ENCODE measurements around the gene RPL39.
"Not testable (repeated sequence)": the region's sequence is repeated elsewhere in the genome, so short reads cannot be mapped to it uniquely, and the experiment has no call there.

The RPL39 gene

DNA sequence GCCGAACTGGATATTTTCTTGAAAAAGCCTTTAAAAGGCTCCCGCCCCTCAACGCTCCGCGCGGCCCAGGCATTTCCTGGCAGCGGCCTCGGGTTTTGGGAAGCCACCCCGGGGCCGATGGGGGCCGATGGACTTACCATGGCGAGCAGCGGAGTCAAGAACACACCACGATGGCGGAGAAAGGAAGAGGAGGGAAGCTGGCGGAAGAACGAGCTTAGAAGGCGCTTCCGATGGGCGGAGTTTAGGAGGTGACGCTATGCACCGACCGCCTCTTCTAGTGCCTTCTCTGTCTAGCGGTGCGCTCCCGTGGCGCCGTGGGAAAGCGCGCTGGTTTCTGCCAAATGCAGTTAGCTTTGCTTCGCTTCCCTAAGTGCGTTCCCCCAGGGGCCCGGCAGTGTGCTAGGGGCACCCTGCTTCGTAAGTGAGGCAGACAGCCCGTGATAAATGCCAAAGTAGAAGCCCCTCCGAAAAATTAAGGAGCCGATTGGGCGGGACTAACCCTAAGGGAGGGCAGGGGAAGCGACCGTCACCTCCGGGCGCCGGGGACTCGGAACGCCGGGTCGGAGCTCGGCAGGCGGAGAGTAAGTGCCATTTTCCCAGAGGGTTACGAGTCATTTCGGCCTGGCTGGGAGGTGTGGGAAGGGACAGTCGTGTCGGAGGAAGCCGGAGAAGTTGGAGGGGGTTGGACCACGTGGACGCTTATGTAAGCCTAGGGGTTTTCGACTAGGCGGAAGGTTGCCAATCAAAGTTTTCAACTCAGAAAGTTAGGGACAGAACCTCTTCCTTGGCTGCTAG is at the start of gene RPL39:
Gene RPL39 (minus strand): TSS at position 194 of the 795 bp plus-strand sequence. CDS start 54 bp downstream, at position 140.
- DNase-seq (ENCODE audit: insufficient read length, low spot score) (peak; percentile 25), FAIRE-seq (no peak)
- TF ChIP-seq, protein P1, sequence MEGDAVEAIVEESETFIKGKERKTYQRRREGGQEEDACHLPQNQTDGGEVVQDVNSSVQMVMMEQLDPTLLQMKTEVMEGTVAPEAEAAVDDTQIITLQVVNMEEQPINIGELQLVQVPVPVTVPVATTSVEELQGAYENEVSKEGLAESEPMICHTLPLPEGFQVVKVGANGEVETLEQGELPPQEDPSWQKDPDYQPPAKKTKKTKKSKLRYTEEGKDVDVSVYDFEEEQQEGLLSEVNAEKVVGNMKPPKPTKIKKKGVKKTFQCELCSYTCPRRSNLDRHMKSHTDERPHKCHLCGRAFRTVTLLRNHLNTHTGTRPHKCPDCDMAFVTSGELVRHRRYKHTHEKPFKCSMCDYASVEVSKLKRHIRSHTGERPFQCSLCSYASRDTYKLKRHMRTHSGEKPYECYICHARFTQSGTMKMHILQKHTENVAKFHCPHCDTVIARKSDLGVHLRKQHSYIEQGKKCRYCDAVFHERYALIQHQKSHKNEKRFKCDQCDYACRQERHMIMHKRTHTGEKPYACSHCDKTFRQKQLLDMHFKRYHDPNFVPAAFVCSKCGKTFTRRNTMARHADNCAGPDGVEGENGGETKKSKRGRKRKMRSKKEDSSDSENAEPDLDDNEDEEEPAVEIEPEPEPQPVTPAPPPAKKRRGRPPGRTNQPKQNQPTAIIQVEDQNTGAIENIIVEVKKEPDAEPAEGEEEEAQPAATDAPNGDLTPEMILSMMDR (IDR thresholded peaks at IDR 0.05; ENCODE audit: insufficient read depth, missing control alignments), result no peak

DNA sequence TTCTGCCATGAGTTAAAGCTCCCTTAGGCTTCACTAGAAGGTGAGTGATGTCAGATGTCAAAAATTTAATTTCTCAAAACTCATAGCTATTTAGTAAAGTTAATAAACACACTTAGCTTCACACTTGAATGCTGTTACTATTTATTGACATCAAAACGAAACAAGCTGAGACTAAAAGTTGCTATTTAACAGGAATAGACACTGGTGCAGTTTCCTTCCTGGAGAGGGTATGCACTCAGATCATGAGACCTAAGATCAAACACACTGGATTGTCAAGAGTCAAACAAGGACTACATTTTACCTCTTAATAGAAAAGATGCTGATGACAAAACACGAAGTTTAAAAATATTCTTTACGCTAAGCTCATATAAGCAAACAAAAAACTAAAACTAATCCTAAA is 42.5 kb upstream of the RPL39 start:
- FAIRE-seq (no peak), DNase-seq (ENCODE audit: insufficient read length, low spot score) (no peak)
- TF ChIP-seq, protein P1 (IDR thresholded peaks at IDR 0.05; ENCODE audit: insufficient read depth, missing control alignments), result no peak

DNA sequence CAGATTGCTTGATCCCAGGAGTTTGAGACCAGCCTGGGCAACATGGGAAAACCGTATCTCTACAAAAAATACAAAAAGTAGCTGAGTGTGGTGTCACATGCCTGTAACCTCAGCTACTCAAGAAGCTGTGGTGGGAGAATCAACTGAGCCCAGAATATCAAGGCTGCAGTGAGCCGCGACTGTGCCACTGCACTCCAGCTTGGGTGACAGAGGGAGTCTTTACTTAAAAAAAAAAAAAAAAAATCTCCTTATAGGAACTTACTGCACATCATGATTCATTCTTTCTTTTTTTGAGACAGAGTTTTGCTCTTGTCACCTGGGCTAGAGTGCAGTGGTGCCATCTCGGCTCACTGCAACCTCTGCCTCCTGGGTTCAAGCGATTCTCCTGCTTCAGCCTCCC is 37.0 kb upstream of the RPL39 start:
- DNase-seq (ENCODE audit: insufficient read length, low spot score), result no peak
- TF ChIP-seq, protein P1 (IDR thresholded peaks at IDR 0.05; ENCODE audit: insufficient read depth, missing control alignments), result no peak
- FAIRE-seq, result no peak

DNA sequence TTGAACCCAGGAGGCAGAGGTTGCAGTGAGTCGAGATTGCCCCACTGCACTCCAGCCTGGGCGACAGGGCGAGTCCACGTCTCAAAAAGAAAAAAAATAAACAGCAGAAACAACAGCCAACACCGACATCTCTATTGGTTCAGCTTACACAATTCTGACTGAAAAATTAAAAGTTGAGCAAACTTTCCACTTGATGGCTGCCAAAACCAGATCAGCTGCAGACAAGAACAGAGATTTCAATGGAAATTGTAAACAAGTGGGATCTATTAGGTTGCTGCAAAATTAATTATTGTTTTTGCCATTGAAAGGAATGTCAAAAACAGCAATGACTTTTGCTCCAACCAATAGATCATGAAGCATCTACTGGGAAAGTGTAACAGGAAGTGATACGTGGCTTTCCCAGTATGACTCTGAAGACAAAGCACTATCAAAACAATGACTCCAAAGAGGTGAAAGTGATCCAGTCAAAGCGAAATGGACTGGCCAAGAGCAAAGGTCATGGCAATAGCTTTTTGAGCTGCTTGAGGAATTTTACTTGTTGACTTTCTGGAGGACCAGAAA is 35.0 kb upstream of the RPL39 start:
- no peak for DNase-seq (ENCODE audit: insufficient read length, low spot score)
- no peak for FAIRE-seq
- TF ChIP-seq, protein P1 (IDR thresholded peaks at IDR 0.05; ENCODE audit: insufficient read depth, missing control alignments), result no peak

DNA sequence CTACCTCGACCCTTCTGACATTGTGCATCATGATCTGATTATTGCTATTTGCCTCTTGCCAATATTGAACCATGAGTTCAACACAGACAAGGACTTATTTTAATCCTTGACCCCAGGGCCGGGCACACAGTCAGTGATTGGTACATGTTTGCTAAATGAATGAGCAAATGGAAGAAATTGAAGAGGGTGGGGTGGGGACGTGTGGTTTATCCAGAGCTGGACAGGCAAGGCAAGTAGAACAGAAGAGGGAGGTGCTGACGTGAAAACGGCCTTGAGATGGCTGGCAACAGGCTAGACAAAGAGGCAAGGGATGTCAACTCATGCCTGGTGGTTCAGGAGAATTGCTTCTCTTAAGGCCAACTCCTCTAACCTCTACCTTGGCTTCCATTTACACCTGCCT is 32.8 kb upstream of the RPL39 start:
- not testable (repeated sequence) for FAIRE-seq; DNase-seq (ENCODE audit: insufficient read length, low spot score)

DNA sequence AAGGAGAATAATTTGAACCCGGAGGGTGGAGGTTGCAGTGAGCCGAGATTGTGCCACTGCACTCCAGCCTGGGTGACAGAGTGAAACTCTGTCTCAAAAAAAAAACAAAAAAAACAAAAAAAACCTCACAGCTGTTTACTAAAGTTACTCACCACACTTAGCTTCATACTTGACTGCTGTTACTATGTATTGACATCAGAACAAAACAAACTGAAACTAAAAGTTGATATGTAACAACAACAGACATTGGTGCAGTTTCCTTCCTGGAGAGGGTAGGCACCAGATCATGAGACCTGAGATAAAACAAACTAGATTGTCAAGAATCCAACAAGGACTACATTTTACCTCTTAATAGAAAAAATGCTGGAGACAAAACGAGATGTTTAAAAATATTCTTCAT is 30.3 kb upstream of the RPL39 start:
- not testable (repeated sequence) for FAIRE-seq; DNase-seq (ENCODE audit: insufficient read length, low spot score)

DNA sequence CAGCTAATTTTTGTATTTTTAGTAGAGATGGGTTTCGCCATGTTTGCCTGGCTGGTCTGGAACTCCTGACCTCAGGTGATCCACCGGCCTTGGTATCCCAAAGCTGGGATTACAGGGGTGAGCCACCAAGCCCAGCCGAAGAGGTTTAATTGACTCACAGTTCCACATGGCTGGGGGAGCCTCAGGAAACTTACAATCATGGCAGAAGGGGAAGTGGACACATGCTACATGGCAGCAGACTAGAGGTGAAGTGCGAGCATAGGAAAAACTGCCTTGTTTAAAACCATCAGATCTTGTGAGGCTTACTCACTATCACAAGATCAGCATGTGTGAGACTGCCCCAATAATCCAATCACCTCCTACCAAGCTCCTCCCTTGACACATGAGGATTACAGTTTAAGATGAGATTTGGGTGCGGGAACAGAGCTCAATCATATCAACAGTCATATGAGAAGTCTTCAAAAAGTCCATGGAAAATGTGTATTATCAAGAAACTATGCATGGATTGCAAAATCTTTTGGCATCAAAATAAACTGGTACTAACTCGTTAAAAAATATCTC is 25.8 kb upstream of the RPL39 start:
- TF ChIP-seq, protein P1 (IDR thresholded peaks at IDR 0.05; ENCODE audit: insufficient read depth, missing control alignments), result no peak
- DNase-seq (ENCODE audit: insufficient read length, low spot score), result no peak
- FAIRE-seq, result peak; percentile 56

DNA sequence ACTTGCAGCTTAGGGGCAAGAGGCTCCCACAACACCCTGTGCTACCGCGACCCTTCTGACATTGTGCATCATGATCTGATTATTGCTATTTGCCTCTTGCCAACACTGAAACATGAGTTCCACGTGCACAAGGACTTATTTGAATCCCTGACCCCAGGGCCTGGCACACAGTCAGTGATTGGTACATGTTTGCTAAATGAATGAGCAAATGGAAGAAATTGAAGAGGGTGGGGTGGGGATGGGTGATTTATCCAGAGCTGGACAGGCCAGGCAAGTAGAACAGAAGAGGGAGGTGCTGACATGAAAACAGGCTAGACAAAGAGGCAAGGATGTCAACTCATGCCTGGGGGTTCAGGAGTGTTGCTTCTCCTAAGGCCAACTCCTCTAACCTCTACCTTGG is 24.9 kb upstream of the RPL39 start:
- DNase-seq (ENCODE audit: insufficient read length, low spot score), result no peak
- no peak for FAIRE-seq
- TF ChIP-seq, protein P1 (IDR thresholded peaks at IDR 0.05; ENCODE audit: insufficient read depth, missing control alignments), result no peak

All from D721Med (cell line).